Measurements from ENCODE around the gene ADCY10.

Gene ADCY10

DNA sequence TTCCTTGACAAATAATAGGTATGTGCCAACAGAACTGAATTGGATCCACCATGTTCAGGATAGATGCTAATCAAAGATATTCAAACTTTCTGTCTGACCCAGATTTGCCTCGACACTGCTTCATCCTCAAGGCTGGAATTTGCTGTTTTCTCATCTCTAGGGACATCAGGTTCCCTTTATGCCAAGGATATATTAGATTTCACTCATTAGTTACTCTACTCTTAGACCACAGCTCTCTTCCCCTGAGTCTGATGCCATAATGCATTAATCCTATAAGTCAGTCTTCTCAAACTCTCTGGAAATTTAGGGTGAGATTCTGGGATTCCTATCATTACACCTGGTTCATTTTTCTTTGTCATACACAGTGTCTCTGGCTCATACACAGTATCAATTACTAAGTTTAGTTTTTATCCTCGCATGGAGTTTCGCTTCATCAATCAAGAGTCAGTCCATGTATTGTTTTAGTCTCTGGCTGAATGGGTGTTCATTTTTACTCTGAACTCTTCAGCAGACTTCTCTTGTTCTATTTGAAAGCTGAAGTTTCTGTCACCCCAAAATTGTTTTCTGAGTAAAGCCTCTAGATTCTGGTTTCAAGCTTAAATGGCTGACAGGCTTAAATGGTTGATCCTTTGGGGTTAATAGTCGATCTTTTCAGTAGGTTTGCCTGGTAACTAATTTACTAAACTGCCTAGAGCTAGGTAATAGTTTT lies 13.3 kb upstream of the ADCY10 start:
- DNase-seq (ENCODE audit: low read depth in 3 of 3) = no peak

DNA sequence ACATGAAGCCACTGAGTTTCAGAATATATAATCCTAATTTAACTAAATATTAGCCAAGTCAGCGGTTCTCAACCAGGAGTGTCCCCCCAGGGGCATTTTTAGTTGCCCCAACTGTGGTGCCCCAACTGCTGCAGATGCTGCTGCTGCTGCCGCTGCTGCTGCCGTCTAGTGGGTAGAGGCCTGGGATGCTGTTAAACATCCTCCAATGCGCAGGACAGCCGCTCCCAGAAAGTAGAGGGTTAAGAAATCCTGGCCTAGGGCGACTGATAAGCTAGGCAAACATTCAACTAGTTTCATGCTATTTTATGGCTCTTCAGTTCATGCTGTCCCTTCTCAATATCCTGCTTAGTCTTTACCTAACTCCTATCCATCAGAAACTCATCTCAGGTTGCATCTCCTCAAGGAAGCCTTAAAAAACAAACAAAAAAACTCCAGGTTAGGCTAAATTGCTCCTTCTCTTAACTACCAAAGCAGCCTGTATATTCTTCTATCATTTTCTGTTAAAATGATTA lies 12.6 kb upstream of the ADCY10 start:
- no peak for DNase-seq (ENCODE audit: low read depth in 3 of 3)

DNA sequence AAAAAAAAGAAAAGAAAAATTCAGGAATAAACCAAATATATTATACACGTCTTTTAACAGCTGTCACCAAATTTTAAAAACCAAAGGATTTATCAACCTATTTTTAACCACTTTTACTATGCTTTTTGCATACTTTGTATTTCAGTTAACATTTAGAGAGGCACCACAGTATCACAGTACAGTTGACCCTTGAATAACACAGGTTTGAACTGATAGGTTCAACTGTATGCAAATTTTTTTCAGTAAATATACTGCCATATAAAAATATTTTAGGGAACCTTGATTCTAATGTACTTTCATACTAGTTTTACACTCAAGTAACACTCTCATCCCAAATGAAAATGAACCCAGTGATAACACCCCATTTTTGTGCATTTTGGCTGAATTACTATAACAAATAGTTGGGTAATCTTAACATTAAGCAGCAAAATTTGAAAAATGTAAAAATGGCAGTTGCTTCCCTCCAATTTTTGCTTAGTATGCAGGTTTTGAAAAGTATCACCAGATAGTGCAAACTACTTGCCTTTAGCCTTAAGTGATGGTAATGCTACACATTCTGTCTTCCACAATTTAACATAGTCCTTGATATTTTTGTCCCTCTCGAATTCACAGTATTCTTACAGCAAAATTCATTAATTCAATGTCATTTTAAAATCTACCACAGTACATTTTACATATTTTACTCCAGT lies 10.8 kb upstream of the ADCY10 start:
- no peak for DNase-seq (ENCODE audit: low read depth in 3 of 3)

DNA sequence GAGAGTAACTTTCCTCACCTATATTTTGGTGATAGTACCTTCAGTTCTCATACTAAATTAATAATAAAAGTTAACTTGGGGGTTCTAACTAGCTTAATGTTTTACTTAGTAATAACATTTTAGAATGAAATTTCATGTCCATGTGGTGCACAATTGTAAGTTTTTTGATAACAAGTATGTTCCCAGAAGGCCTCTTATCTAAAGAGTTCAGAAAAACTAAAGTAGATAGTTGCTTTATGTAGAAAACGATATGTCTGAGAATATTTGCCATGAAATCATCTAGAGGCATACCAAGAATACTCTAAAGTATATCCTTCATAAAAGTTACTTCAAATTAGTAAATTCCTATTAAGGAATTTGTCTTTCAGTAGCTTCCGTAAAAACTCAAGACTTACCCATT lies 10.2 kb upstream of the ADCY10 start:
- DNase-seq (ENCODE audit: low read depth in 3 of 3) = no peak

DNA sequence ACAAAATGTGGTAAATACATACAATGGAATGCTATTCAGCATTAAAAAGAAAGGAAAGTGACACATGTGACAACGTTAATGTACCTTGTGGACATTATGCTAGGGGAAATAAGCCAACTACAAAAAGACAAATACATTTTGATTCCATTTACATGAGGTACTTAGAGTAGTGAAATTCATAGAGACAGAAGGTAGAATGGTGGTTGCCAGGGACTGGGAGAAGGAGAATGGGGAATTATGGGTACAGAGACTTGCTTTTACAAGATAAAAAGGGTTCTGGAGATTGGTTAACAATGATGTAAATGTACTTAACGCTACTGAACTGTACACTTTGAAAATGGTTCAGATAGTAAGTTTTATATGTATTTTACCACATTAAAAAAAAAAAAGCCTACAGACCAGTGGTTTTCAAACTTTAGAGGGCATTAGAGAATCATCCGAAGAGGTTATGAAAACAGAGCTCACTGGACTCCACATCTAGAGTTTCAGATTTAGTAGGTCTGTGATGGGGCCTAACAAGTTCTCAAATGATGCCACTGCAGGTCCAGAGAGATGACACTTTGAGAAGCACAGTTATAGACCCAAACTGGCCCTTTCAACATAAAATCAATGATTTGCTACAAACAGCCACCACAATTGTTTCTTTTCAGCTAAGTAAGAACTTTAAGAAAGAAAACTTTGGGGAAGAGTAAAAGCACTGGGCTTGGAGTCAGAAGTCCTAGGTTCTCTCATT lies 9.6 kb upstream of the ADCY10 start:
- DNase-seq (ENCODE audit: low read depth in 3 of 3) = no peak

DNA sequence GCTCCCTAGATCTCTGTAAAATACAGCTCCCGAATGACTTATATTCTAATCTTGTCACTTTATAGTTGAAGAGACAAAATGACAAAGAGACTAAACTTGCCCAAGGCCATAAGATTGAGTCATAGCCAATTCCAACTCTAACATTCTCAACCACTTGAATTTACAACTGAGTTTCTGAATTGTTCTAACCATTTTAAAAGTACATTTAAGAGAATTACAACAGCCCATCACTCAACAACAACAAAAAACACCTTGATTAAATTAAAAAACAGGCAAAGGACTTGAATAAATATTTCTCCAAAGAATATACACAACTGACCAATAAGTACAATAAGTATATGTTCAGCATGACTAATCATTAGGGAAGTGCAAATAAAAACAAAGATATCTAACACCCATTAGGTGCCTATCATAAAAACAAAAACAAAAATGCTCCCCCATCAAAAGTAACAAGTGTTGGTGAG lies 8.7 kb upstream of the ADCY10 start:
- no peak for DNase-seq (ENCODE audit: low read depth in 3 of 3)

DNA sequence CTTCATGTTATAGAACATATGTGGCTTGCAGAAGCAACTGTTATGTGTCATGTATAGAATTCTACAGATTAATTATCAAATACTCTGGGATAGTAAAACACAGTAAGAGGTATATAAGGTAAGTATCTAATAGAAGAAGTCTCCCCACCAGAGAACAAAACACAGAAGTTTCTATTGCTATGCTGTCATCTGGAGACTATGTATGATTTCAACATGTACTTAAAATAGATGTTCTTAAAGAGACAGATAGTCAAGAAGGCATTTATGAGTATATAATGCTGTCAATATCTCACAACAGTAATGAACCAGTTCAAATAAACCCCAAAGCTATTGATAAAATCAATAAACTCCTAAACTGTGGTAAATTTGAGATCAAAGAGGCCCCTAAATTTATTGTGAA lies 8.1 kb upstream of the ADCY10 start:
- DNase-seq (ENCODE audit: low read depth in 3 of 3) = no peak

DNA sequence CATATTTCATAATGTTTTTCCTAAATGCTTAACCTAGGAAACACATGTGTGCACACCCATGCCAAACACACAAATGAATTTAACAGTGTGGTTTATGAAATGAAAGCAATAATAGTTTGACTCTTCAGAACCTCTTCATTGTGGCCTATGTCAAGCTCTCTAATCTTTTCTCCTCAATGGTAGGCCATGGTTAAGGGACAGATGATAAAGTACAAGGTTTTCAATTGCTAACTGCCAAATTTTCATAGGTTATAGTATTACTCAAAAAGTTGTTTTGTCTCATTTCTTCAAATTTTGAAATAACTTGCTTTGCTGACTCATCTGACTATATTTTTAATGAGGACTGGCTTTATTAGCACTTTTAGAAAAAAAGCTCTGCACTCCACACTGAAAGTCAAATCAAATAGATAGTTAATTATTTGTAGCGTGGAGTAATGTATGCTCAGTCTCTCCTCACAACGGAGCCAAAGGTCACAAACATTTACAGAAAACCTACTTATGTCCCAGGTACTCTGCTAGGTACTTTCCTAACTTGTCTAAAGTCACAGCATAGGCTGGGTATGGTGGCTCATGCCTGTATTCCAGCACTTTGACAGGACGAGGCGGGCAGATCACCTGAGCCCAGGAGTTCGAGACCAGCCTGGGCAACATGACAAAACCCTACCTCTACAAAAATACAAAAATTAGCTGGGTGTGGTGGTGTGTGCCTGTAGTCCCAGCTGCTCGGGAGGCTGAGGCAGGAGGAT lies 3.0 kb upstream of the ADCY10 start:
- no peak for DNase-seq (ENCODE audit: low read depth in 3 of 3)

DNA sequence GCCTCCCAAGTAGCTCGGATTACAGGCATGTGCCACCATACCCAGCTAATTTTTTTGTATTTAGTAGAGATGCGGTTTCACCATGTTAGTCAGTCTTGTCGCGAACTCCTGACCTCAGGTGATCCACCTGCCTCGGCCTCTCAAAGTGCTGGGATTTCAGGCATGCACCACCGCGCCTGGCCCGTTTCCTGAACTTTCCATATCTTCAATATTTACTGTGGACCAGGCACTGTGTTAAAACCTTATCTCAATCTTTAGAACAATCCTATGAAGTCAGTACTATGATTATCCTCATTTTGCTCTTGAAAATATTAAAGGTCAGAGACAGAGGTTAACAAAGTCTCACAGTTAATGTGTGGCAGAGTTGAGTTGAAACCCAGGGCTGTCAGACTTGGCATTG lies 1.6 kb upstream of the ADCY10 start:
- DNase-seq (ENCODE audit: low read depth in 3 of 3) = no peak

DNA sequence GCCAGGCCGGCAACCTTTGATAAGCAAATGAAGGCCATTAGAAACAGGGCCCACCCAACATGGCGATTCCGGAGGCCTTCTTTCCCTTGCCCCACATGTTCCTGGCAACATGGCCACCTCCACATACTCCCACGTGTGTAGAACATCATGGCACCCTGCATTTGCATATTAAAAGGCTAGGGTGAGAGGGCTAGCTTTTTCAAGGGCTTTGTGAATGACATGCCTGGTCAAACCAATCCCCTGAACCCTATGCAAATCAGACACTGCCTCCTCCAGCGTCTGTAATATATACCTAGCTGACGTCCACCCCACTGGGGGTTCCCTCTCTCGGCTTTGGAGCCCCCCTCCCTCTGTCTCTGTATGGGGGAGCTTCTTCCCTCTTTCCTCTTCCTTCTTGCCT lies 1.6 kb downstream of the ADCY10 start:
- no peak for DNase-seq (ENCODE audit: low read depth in 3 of 3)

DNA sequence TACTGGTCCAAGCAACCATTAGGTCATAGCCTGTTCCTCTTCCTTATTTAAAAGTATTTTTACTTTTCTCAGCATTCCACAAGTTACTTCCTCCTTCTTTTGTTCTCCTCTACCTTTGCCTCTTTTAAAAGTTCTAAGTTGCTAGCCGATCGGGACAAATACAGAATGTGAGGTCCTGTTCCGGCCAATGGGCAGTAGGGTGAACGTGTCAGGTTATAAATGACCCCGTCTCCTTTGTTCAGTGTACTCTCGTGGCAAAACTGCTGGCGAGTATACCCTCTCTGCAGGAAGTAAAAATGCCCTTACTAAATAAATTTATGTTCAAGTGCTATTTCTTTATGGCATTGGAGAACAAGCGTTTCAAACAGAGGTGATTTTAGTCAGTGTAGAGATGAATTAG lies 2.5 kb downstream of the ADCY10 start:
- no peak for DNase-seq (ENCODE audit: low read depth in 3 of 3)

DNA sequence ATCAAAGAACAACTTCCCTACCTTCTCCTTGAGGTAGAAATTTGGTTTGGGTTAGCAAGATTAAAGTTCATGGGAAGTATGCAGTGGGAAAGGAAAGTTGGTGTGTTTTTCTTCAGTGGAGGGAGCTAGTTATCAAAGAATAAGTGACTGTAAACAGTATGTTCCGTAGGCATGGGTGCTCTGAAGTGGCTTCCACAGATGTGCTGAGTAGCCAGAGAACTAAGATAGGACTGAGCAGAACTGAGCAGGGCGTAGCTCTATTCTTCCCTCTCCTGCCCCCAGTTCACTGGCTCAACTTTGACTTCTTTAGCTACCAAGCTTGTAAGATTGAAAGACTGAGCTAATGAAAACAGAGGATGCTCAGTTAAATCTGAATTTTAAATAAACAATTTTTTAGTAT lies 3.4 kb downstream of the ADCY10 start:
- no peak for DNase-seq (ENCODE audit: low read depth in 3 of 3)

DNA sequence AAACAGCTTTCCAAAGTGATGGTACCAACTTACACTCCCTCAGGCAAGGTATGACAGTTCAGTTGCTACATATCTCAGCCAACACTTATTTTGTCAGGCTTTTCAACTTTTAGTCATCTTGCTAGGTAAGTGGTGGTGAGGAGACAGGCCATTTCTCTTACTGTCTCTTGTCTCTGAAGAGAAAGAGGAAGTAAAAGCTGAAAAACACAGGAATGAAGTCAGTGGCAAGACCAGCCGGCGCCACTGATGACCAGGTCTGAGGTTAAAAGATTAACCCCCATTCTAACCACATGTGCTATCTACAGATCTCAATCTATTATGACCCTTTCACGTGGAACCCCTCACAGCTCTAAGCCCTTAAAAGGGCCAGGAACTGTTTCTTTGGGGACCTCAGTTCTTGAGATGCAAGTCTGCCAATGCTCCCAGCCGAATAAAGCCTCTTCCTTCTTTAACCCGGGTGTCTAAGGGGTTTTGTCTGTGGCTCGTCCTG lies 4.2 kb downstream of the ADCY10 start:
- no peak for DNase-seq (ENCODE audit: low read depth in 3 of 3)

DNA sequence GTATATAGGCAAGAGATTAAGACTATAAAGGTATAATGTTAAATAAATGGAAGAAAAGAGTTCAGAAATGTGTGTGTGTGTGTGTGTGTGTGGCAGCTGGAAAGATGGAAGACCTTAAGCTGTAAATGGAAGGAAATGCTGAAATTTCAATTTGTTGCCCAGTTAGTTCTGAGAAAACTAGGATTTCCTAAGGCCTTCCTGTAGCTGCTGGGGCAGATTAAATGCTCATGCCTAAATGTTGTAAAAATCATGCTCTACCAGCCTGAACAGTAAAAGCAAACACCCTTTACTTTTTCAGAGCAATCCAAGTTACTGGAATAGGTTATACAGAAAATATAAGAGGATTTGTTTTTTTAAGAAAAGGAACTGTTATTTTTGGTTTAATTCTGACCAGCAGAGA lies 8.3 kb downstream of the ADCY10 start:
- DNase-seq (ENCODE audit: low read depth in 3 of 3) = no peak

DNA sequence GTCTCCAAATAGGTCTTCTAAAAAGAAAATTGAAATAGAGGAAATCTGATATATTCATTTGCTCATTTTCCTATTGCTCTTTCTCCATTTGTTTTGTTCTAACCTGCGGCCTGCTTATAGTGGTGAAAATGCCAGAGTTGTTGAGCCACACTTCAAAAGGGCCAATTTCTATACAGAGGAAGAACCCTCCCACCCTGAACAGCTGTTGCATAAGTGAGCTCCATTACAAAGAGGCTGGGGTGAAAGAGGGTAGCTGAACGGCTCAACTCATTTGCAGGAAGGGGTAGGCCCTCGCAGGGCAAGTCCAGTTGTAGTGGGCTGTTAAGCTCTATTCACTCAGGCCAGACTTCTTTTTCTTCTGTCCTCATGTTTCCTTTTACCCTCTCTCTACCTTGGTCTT lies 8.8 kb downstream of the ADCY10 start:
- no peak for DNase-seq (ENCODE audit: low read depth in 3 of 3)

DNA sequence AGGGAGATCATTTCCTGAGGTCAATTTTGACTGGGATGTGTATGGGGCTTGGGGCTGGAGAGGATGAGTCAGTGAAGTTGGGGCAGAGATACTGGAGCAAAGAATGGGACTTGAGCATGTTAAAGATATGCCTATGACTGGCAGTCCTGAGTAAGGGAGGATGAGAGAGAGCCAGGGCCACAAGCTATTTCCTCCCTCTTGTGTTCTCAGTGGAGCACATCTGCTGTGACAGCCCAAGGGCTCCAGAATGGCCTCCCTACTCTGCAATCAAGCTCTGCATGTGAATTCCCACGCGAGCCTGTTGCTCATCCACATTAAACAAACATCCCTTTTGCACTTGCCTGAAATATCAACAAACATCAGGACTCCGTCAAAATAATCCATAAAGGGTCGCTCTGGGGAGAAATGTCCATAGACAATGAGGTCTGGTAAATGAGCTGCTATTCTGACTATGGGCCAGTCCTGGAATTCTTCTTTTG lies 9.2 kb downstream of the ADCY10 start:
- DNase-seq (ENCODE audit: low read depth in 3 of 3) = no peak

DNA sequence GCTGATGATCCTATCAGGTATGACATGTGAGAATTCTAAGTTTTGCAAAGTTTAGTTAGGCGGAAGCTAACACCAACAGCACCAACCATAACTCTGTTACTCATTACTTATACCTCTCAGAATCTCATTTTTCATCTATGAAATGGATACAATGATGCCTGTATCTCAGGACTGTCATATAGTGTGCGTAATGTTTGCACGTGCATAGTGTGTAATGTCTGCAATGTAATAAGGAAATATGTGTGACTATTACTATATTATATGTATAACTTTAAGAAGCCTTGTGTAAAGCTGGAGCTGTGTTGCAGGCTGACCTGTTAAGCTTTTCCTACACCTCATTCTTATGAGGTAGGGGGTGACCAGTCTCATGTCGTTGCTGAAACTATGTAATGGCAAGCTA lies 13.0 kb downstream of the ADCY10 start:
- DNase-seq (ENCODE audit: low read depth in 3 of 3) = no peak

DNA sequence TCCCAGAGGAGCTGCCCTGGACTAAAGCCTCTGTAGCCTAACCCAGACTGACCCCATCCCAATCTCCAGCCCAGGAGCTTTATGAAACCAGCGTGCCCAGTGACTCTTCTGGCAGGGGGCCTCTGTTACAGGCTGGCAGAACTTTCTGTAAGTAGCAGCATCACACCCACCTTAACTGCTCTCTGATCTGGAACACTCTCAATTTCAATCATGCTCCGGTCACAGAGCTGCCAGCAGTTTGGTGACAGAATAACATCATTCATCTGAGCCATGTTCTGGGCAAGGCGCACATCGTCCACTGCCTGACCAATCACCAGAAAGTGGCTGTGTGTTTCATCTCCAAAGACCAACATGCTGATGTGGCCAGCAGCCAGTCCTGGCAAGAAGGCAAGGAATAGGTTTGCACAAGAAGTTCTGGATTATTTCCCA lies 14.7 kb downstream of the ADCY10 start:
- no peak for DNase-seq (ENCODE audit: low read depth in 3 of 3)

DNA sequence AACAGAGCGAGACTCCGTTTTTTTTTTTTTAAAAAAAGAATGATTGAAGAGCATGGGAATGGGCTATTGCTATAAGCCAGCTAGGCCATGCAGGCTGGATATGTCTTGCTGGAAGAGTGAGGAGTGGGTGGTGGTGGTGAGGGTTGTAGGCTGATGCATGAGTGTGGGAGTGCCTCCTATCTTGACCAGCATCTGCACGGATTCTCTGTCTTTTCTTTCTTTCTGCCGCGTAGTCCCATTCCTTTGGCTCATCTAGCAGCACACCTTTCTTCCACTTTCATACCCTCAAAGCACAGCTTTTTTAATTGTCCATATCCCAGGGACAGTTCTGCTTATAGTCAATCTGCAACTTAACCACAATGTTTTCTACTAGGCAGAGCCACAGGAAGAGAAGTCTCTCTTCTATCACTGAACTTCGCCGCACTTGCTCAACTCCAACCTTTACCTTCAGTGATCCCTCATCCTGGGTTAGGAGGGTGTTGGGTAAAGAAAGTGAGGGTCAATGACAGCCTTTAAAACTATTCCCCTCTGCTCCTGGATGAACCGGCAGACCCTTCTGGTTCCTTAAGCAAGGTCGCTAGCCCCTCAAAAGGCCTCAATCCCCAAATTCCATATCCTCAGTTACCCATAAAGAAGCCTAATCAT lies 15.2 kb downstream of the ADCY10 start:
- DNase-seq (ENCODE audit: low read depth in 3 of 3) = no peak

DNA sequence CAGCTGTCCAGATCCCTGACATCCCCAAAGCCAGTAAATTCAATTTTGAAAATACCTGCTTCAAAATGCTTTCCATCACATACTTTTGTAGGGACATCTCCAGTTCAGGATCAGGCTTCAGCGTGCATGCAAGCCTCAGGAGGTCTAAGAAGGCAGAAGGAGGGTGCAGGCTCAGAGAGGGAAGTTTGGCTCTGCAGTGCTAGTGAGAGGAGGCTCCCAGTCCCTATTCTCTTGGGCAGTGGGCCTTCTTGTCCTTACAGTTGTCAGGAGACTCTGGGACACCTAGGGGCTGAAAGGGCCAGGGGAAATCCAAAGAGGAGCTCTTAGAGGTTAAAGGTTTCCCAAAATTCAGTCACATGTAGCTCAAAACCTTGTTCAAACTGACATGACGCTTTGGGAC lies 20.1 kb downstream of the ADCY10 start:
- no peak for DNase-seq (ENCODE audit: low read depth in 3 of 3)

DNA sequence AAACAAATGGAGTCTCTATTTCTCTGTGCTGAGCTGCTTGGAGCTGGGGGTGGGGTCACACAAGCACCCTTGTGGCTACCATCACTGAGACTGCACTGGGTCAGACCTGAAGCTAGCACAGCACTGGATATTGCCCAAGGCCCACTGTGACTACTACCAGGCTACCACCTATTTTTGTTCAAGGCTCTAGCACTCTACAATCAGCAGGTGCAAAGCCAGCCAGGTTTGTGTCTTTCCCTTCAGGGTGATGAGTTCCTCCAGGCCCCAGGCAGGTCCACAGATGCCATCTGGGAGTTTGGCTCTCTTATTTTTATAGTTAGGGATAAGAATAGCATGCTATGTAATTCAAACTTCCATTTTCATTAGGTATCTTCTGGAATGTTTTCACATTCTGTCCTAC lies 23.5 kb downstream of the ADCY10 start:
- DNase-seq (ENCODE audit: low read depth in 3 of 3) = no peak

Measured in stimulated activated CD4-positive, alpha-beta T cell treated with anti-CD3 and anti-CD28 coated beads, TNF-alpha, amount 100 ng/mL, for 48 hours (primary cell).